SK-N-SH (cell line): ENCODE data around the gene PRKCA. TPM values are rescaled to one million over a fixed set of nuclear protein-coding genes. Genes with fewer than 3 reads are reported as not detected.

Experiments
- CTCF ChIA-PET: fragments of 300-600, 350-600 bp; formaldehyde crosslinking; extraction: SDS; loops from one replicate; lab custom pipeline; 2021; lab: Yijun Ruan, JAX
- POLR2A ChIA-PET: fragments of 350-600 bp; sonication (Branson Sonifier 250); formaldehyde crosslinking; extraction: SDS; loops from one replicate; lab custom pipeline; 2020; ENCODE audit warnings: antibody characterized with exemption, inconsistent platforms; lab: Yijun Ruan, JAX
- DNase-seq: peaks from one replicate; pipeline ENCODE4 v3.0.0; 2012
- H2AFZ ChIP-seq: fragments of 200-600 bp; sonication (generic); 2 replicates; pipeline ENCODE4 v1.8.1; 2016; ENCODE audit warnings: antibody characterized with exemption, mild to moderate bottlenecking, low read depth
- H3F3A ChIP-seq: fragments of 200-600 bp; sonication (generic); replicated peaks from 2 replicates; pipeline ENCODE3; 2016; ENCODE audit warnings: antibody characterized with exemption, mild to moderate bottlenecking; ENCODE audit not compliant: insufficient read depth
- H3K27ac ChIP-seq, 2 experiments: fragments of 200-500 bp in 1 of 2; fragments of 200-600 bp in 1 of 2; sonication (Bioruptor generic) in 1 of 2; sonication (generic), shearing (Covaris generic) in 1 of 2; 2 replicates each; pipeline versions ENCODE4 v1.5.1 to v1.6.1; 2014 to 2016; ENCODE audit warnings: low read depth in 2 of 2, inconsistent platforms in 1 of 2, low read length in 1 of 2, mild to moderate bottlenecking in 1 of 2, mixed read lengths in 1 of 2
- H3K27me3 ChIP-seq: fragments of 200-600 bp; sonication (generic), shearing (Covaris generic); 2 replicates; pipeline ENCODE4 v1.6.1; 2016; ENCODE audit warnings: mixed run types; ENCODE audit not compliant: insufficient read depth
- H3K36me3 ChIP-seq, 2 experiments: fragments of 200-500 bp in 1 of 2; fragments of 200-600 bp in 1 of 2; sonication (Bioruptor generic) in 1 of 2; sonication (generic) in 1 of 2; replicated peaks in 1 of 2; 2 replicates each; pipeline versions ENCODE3 to v1.5.1; 2014 to 2016; ENCODE audit warnings: low read length in 1 of 2, mild to moderate bottlenecking in 1 of 2; ENCODE audit not compliant: insufficient read depth in 2 of 2, control insufficient read depth in 1 of 2
- H3K4me1 ChIP-seq, 2 experiments: fragments of 200-500 bp in 1 of 2; fragments of 200-600 bp in 1 of 2; sonication (Bioruptor generic) in 1 of 2; sonication (generic), shearing (Covaris generic) in 1 of 2; 2 replicates each; pipeline versions ENCODE4 v1.5.1 to v1.6.1; 2014 to 2016; ENCODE audit warnings: low read depth in 1 of 2, low read length in 1 of 2, mixed run types in 1 of 2; ENCODE audit not compliant: insufficient read depth in 2 of 2, control insufficient read depth in 1 of 2
- H3K4me2 ChIP-seq: fragments of 200-600 bp; sonication (generic), shearing (Covaris generic); 2 replicates; pipeline ENCODE4 v1.6.1; 2017; ENCODE audit warnings: mixed run types
- H3K4me3 ChIP-seq, 2 experiments: fragments of 200-500 bp in 1 of 2; fragments of 200-600 bp in 1 of 2; sonication (Bioruptor generic) in 1 of 2; sonication (generic), shearing (Covaris generic) in 1 of 2; 2 replicates each; pipeline versions ENCODE4 v1.5.1 to v1.8.1; 2014 to 2016; ENCODE audit warnings: low read depth in 2 of 2, inconsistent platforms in 1 of 2, low read length in 1 of 2, mild to moderate bottlenecking in 1 of 2, mixed read lengths in 1 of 2, moderate library complexity in 1 of 2
- H3K79me2 ChIP-seq: fragments of 200-600 bp; sonication (generic); 2 replicates; pipeline ENCODE4 v1.8.1; 2017; ENCODE audit warnings: mild to moderate bottlenecking; ENCODE audit not compliant: insufficient read depth
- H3K9ac ChIP-seq: fragments of 200-600 bp; sonication (generic); 2 replicates; pipeline ENCODE4 v1.6.1; 2017; ENCODE audit warnings: mixed run types
- H3K9me2 ChIP-seq: fragments of 200-600 bp; sonication (generic); 2 replicates; pipeline ENCODE4 v1.6.1; 2017; ENCODE audit warnings: mixed run types
- H3K9me3 ChIP-seq: fragments of 200-600 bp; sonication (generic); 2 replicates; pipeline ENCODE4 v1.6.1; 2017; ENCODE audit warnings: mixed run types, mild to moderate bottlenecking, moderate library complexity
- H4K20me1 ChIP-seq: fragments of 200-600 bp; sonication (generic); 2 replicates; pipeline ENCODE4 v1.6.1; 2017; ENCODE audit warnings: mild to moderate bottlenecking, mixed run types; ENCODE audit not compliant: insufficient read depth
- EZH2phosphoT487 ChIP-seq: fragments of 200-600 bp; sonication (generic); IDR thresholded peaks from 2 replicates; pipeline ENCODE4 v1.6.1; 2017; ENCODE audit warnings: low read depth, mixed run types, mild to moderate bottlenecking, antibody characterized with exemption, moderate library complexity, borderline replicate concordance
- FOSL2 ChIP-seq: IDR thresholded peaks from 2 replicates; pipeline ENCODE4 v1.4.0; 2012; ENCODE audit warnings: low read depth, mild to moderate bottlenecking, moderate library complexity, borderline replicate concordance
- FOXJ3 ChIP-seq: sonication (generic); formaldehyde crosslinking; IDR thresholded peaks from 2 replicates; pipeline ENCODE4 v1.5.1; 2020; ENCODE audit warnings: mild to moderate bottlenecking, missing genetic modification reagents
- GATA2 ChIP-seq: sonication (generic); formaldehyde crosslinking; IDR thresholded peaks from 2 replicates; pipeline ENCODE4 v1.5.0; 2020; ENCODE audit warnings: mild to moderate bottlenecking, missing genetic modification reagents
- JUND ChIP-seq: IDR thresholded peaks from 2 replicates; pipeline ENCODE4 v1.4.0; 2012
- NRF1 ChIP-seq: IDR thresholded peaks from 2 replicates; pipeline ENCODE4 v1.6.1; 2012; ENCODE audit warnings: low read depth, mild to moderate bottlenecking, low read length
- POLR2AphosphoS5 ChIP-seq: IDR thresholded peaks from 2 replicates; pipeline ENCODE4 v1.6.1; 2012; ENCODE audit warnings: low read depth, low read length
- RAD21 ChIP-seq: IDR thresholded peaks from 2 replicates; pipeline ENCODE4 v1.6.1; 2012; ENCODE audit warnings: mild to moderate bottlenecking, low read length
- RCOR1 ChIP-seq: fragments of 150-350 bp; IDR thresholded peaks from 2 replicates; pipeline ENCODE4 v1.6.1; 2017; ENCODE audit warnings: antibody characterized with exemption, low read length
- TAF1 ChIP-seq: IDR thresholded peaks from 2 replicates; pipeline ENCODE4 v1.6.1; 2012; ENCODE audit warnings: low read depth, mild to moderate bottlenecking, low read length, moderate library complexity, borderline replicate concordance
- TCF12 ChIP-seq: IDR thresholded peaks from 2 replicates; pipeline ENCODE4 v1.4.0; 2012
- WGBS: methylation state at CpG from one replicate; pipeline ENCODE4 v1.1.6; 2017; ENCODE audit warnings: low lambda C conversion rate; 5-methylcytosine and 5-hydroxymethylcytosine counted together
- polyA plus RNA-seq, 3 experiments: library from polyadenylated mRNA; depleted of rRNA; stranded (reverse); fragments of >200 nt; gene quantifications; 2 replicates each; pipeline ENCODE4 v1.2.3, GENCODE V29; 2012
- TF ChIP-seq, protein P1 (sequence below): IDR thresholded peaks from 2 replicates; pipeline ENCODE4; 2012
- TF ChIP-seq, protein P2 (sequence below): IDR thresholded peaks from 2 replicates; pipeline ENCODE4 v1.6.1; 2012; ENCODE audit warnings: mild to moderate bottlenecking, low read depth, low read length, moderate library complexity
- TF ChIP-seq, protein P3 (sequence below): fragments of 200-600 bp; sonication (generic); IDR thresholded peaks from 2 replicates; pipeline ENCODE4 v1.6.1; 2017; ENCODE audit warnings: antibody characterized with exemption, mild to moderate bottlenecking, moderate library complexity
- TF ChIP-seq, protein P4 (sequence below): IDR thresholded peaks from 2 replicates; pipeline ENCODE4 v1.4.0; 2012; ENCODE audit warnings: low read depth

The PRKCA gene
- polyA plus RNA-seq, 1 of the 3 experiments (the other 2 are of a cell fraction) = 108 TPM

DNA sequence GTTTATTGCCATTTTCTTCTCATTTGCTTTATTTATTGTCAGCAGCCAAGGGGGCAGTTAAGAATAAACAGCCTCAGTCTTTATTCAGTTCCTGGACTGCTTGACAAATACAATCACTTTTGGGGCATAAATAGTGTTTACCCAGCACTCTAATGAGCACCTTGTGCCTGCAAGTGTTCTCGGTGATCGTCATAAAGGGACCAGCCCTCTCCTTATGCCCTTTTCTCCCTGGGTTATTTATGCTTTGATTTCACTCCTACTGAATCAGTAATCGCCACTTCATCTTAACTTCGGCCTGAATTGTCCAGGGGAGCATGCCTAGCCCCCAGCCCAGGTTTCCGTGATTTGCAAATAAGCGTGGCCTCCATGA is 476.8 kb downstream of the PRKCA start (continued):
- TF ChIP-seq, protein P1, sequence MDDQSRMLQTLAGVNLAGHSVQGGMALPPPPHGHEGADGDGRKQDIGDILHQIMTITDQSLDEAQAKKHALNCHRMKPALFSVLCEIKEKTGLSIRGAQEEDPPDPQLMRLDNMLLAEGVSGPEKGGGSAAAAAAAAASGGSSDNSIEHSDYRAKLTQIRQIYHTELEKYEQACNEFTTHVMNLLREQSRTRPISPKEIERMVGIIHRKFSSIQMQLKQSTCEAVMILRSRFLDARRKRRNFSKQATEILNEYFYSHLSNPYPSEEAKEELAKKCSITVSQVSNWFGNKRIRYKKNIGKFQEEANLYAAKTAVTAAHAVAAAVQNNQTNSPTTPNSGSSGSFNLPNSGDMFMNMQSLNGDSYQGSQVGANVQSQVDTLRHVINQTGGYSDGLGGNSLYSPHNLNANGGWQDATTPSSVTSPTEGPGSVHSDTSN = no peak
- TF ChIP-seq RAD21 (no peak), TCF12 (no peak), RCOR1 (no peak)
- TF ChIP-seq, protein P2, sequence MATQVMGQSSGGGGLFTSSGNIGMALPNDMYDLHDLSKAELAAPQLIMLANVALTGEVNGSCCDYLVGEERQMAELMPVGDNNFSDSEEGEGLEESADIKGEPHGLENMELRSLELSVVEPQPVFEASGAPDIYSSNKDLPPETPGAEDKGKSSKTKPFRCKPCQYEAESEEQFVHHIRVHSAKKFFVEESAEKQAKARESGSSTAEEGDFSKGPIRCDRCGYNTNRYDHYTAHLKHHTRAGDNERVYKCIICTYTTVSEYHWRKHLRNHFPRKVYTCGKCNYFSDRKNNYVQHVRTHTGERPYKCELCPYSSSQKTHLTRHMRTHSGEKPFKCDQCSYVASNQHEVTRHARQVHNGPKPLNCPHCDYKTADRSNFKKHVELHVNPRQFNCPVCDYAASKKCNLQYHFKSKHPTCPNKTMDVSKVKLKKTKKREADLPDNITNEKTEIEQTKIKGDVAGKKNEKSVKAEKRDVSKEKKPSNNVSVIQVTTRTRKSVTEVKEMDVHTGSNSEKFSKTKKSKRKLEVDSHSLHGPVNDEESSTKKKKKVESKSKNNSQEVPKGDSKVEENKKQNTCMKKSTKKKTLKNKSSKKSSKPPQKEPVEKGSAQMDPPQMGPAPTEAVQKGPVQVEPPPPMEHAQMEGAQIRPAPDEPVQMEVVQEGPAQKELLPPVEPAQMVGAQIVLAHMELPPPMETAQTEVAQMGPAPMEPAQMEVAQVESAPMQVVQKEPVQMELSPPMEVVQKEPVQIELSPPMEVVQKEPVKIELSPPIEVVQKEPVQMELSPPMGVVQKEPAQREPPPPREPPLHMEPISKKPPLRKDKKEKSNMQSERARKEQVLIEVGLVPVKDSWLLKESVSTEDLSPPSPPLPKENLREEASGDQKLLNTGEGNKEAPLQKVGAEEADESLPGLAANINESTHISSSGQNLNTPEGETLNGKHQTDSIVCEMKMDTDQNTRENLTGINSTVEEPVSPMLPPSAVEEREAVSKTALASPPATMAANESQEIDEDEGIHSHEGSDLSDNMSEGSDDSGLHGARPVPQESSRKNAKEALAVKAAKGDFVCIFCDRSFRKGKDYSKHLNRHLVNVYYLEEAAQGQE = no peak
- TF ChIP-seq, all 33 proteins: peak for 0

DNA sequence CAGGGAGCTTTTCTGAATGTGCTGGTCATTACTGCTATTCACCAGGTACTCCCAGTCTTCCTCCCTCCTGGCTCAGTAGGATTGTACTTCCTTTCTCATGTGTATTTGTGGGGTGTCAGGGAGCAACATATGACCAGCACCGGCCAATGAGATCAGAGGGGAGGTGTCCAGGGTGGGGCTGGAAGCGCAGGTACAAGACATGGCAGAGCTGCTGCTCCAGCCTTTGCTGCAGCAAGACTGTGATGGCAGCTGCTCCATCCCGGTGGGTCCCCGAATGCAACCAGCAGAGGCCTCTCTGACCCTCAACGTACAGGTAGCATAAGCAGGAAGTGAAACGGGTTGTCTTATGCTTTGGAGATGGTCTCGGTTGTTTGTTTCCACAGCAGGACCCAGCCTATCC is 478.7 kb downstream of the PRKCA start:
- Histone ChIP-seq H4K20me1 (0 out of 2 replicates have a peak, but pooled peaks cover 5% of the 10 kb centered on the region), H2AFZ (no peak overlapping the region), H3K9me2 (no peaks in the 10 kb centered on the region)

More for the DNA sequence above, 478.7 kb downstream of the PRKCA start:
- POLR2A ChIA-PET = no interaction called here
- Histone ChIP-seq H3K4me2 (no peak overlapping the region), H3F3A (no peaks in the 10 kb centered on the region), H3K79me2 (no peaks in the 10 kb centered on the region), H3K9ac (no peak overlapping the region), H3K27me3 (no peaks in the 10 kb centered on the region), H3K27ac (no peak overlapping the region), H3K4me3 (no peak overlapping the region), H3K36me3 (peaks cover 48 to 58% of the 10 kb centered on the region in 2 experiments), H3K9me3 (no peaks in the 10 kb centered on the region), H3K4me1 (peaks cover 0 to 22% of the 10 kb centered on the region in 2 experiments; a peak in 1 of 4 replicates)
- DNase-seq = no peak
- WGBS = 93% methylated on average over 6 of the region's 7 CpGs
- TF ChIP-seq TCF12 (no peak), FOSL2 (no peak), NRF1 (no peak), FOXJ3 (CRISPR knock-in tag) (no peak), JUND (no peak), GATA2 (no peak), TAF1 (no peak), EZH2phosphoT487 (no peak), RAD21 (no peak), POLR2AphosphoS5 (no peak)
- TF ChIP-seq, protein P3, sequence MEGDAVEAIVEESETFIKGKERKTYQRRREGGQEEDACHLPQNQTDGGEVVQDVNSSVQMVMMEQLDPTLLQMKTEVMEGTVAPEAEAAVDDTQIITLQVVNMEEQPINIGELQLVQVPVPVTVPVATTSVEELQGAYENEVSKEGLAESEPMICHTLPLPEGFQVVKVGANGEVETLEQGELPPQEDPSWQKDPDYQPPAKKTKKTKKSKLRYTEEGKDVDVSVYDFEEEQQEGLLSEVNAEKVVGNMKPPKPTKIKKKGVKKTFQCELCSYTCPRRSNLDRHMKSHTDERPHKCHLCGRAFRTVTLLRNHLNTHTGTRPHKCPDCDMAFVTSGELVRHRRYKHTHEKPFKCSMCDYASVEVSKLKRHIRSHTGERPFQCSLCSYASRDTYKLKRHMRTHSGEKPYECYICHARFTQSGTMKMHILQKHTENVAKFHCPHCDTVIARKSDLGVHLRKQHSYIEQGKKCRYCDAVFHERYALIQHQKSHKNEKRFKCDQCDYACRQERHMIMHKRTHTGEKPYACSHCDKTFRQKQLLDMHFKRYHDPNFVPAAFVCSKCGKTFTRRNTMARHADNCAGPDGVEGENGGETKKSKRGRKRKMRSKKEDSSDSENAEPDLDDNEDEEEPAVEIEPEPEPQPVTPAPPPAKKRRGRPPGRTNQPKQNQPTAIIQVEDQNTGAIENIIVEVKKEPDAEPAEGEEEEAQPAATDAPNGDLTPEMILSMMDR = no peak
- TF ChIP-seq, protein P1 = no peak
- TF ChIP-seq, protein P4, sequence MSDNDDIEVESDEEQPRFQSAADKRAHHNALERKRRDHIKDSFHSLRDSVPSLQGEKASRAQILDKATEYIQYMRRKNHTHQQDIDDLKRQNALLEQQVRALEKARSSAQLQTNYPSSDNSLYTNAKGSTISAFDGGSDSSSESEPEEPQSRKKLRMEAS = no peak
- CTCF ChIA-PET = no interaction called here
